Chondrocyte (in vitro differentiated cells): Measurements from ENCODE around the gene CA7. TPM values are rescaled to one million over a fixed set of nuclear protein-coding genes. Genes with fewer than 3 reads are reported as not detected.

Source experiments
- DNase-seq: peaks from one replicate; pipeline ENCODE4 v3.0.0; 2021; ENCODE audit warnings: mixed read lengths, low spot score
- H3K27ac Mint-ChIP-seq: one replicate; pipeline ENCODE4 v1.8.0; 2021; ENCODE audit warnings: mild to moderate bottlenecking, moderate library complexity, mixed read lengths; ENCODE audit not compliant: unreplicated experiment
- H3K27me3 Mint-ChIP-seq: 2 replicates; pipeline ENCODE4 v1.8.0; 2021; ENCODE audit warnings: low read depth, mixed read lengths
- H3K36me3 Mint-ChIP-seq: 2 replicates; pipeline ENCODE4 v1.8.0; 2021; ENCODE audit warnings: low read depth, mixed read lengths
- H3K4me1 Mint-ChIP-seq: 2 replicates; pipeline ENCODE4 v1.8.0; 2021; ENCODE audit warnings: low read depth, mild to moderate bottlenecking, mixed read lengths
- H3K4me3 Mint-ChIP-seq: one replicate; pipeline ENCODE4 v1.8.0; 2021; ENCODE audit warnings: mild to moderate bottlenecking, moderate library complexity, mixed read lengths; ENCODE audit not compliant: unreplicated experiment
- H3K9me3 Mint-ChIP-seq: 2 replicates; pipeline ENCODE4 v1.8.0; 2021; ENCODE audit warnings: low read depth, mixed read lengths
- CTCF ChIP-seq: fragments of 200-600 bp; sonication (generic); IDR thresholded peaks from 2 replicates; pipeline ENCODE4 v1.5.0; 2021; ENCODE audit warnings: antibody characterized with exemption, mild to moderate bottlenecking, moderate library complexity
- total RNA-seq: library from RNA; stranded (reverse); gene quantifications from 3 replicates; pipeline ENCODE4 v1.2.1, GENCODE V29; 2021

Gene CA7
- total RNA-seq, 1 donor from 2014 or later, result not detected

GRCh38 chr16:66830422-66831404, 13.5 kb upstream of the CA7 start, which contains the start of gene NAE1:
NAE1 (minus strand) TSS chr16:66830976; CDS start chr16:66830899, 77 bp downstream.
- H3K9me3 Mint-ChIP-seq, result no peaks in the 10 kb centered on the region
- no peak for DNase-seq
- H3K4me3 Mint-ChIP-seq, result peak within 1 kb of the TSS; percentile 61
- peak; percentile 98 for TF ChIP-seq CTCF
- H3K27ac Mint-ChIP-seq, result peak within 1 kb of the TSS; percentile 41
- peaks cover 13% of the 10 kb centered on the region for H3K4me1 Mint-ChIP-seq
- H3K27me3 Mint-ChIP-seq, result peaks cover 5% of the 10 kb centered on the region
- peaks cover 7% of the 10 kb centered on the region for H3K36me3 Mint-ChIP-seq

- Mint-ChIP-seq H3K4me3 (no peak overlapping the region), H3K4me1 (peaks cover 13% of the 10 kb centered on the region), H3K27me3 (peaks cover 5% of the 10 kb centered on the region), H3K27ac (no peak overlapping the region), H3K9me3 (no peaks in the 10 kb centered on the region), H3K36me3 (peaks cover 3% of the 10 kb centered on the region)
- DNase-seq, result no peak
- TF ChIP-seq CTCF, result no peak
Measured at GRCh38 chr16:66832190-66832589, 12.0 kb upstream of the CA7 start.

GRCh38 chr16:66832661-66833305, 11.4 kb upstream of the CA7 start:
- DNase-seq, result no peak
- Mint-ChIP-seq H3K9me3 (no peaks in the 10 kb centered on the region), H3K27me3 (peaks cover 7% of the 10 kb centered on the region), H3K4me3 (no peak overlapping the region), H3K36me3 (peaks cover under 1% of the 10 kb centered on the region), H3K27ac (no peak overlapping the region), H3K4me1 (peaks cover 11% of the 10 kb centered on the region)
- no peak for TF ChIP-seq CTCF

GRCh38 chr16:66834746-66835145, 9.5 kb upstream of the CA7 start:
- Mint-ChIP-seq H3K9me3 (peaks cover 9% of the 10 kb centered on the region), H3K4me1 (peaks cover 1% of the 10 kb centered on the region), H3K27ac (no peak overlapping the region), H3K4me3 (no peak overlapping the region), H3K27me3 (peaks cover 22% of the 10 kb centered on the region), H3K36me3 (peaks cover 8% of the 10 kb centered on the region)
- no peak for TF ChIP-seq CTCF
- DNase-seq, result no peak

GRCh38 chr16:66840883-66841282, 3.3 kb upstream of the CA7 start:
- H3K9me3 Mint-ChIP-seq, result peaks cover 9% of the 10 kb centered on the region
- TF ChIP-seq CTCF, result no peak
- H3K36me3 Mint-ChIP-seq, result peaks cover 14% of the 10 kb centered on the region
- H3K27me3 Mint-ChIP-seq, result peaks cover 36% of the 10 kb centered on the region
- H3K27ac Mint-ChIP-seq, result no peak overlapping the region
- DNase-seq, result no peak
- H3K4me1 Mint-ChIP-seq, result peaks cover 22% of the 10 kb centered on the region
- H3K4me3 Mint-ChIP-seq, result no peak overlapping the region
